HepG2 (cell line): Measurements from ENCODE around the gene RHCE. TPM values are rescaled to one million over a fixed set of nuclear protein-coding genes. Genes with fewer than 3 reads are reported as not detected.

Experiments used
- AHR ChIP-seq: IDR thresholded peaks from 2 replicates; pipeline ENCODE4 v1.6.1; 2018; ENCODE audit warnings: missing genetic modification reagents, missing compliant biosample characterization
- ATF3 ChIP-seq: sonication (generic); formaldehyde crosslinking; IDR thresholded peaks from 2 replicates; pipeline ENCODE4 v1.4.0; 2020; ENCODE audit warnings: missing genetic modification reagents
- EP300 ChIP-seq, 3 experiments: sonication (generic) in 1 of 3; formaldehyde crosslinking in 1 of 3; IDR thresholded peaks; 2 replicates each; pipeline versions ENCODE4 v1.5.1 to v1.6.1; 2011 to 2020; ENCODE audit warnings: low read depth in 2 of 3, low read length in 2 of 3, borderline replicate concordance in 1 of 3, improper control_type of control experiment in 1 of 3, mild to moderate bottlenecking in 1 of 3, missing genetic modification reagents in 1 of 3, moderate library complexity in 1 of 3
- FOXO4 ChIP-seq: sonication (generic); formaldehyde crosslinking; conservative IDR thresholded peaks from 2 replicates; pipeline ENCODE4 v1.8.1; 2023; ENCODE audit warnings: missing genetic modification reagents
- HMGXB4 ChIP-seq, 2 experiments: sonication (generic) in 1 of 2; formaldehyde crosslinking in 1 of 2; IDR thresholded peaks; 2 replicates each; pipeline versions ENCODE4 v1.4.0 to v1.6.1; 2018 to 2020; ENCODE audit warnings: missing genetic modification reagents in 2 of 2, borderline replicate concordance in 1 of 2, low read depth in 1 of 2, mild to moderate bottlenecking in 1 of 2, missing biosample characterization in 1 of 2
- MLLT10 ChIP-seq: sonication (generic); formaldehyde crosslinking; IDR thresholded peaks from 2 replicates; pipeline ENCODE4 v1.4.0; 2020; ENCODE audit warnings: missing genetic modification reagents
- MTA1 ChIP-seq: sonication (generic); formaldehyde crosslinking; IDR thresholded peaks from 2 replicates; pipeline ENCODE4 v1.4.0; 2020; ENCODE audit warnings: missing genetic modification reagents, mild to moderate bottlenecking, borderline replicate concordance
- NFKB2 ChIP-seq: sonication (generic); formaldehyde crosslinking; IDR thresholded peaks from 2 replicates; pipeline ENCODE4 v1.4.0; 2020; ENCODE audit warnings: missing genetic modification reagents, borderline replicate concordance
- NR1H2 ChIP-seq: sonication (generic); formaldehyde crosslinking; IDR thresholded peaks from 2 replicates; pipeline ENCODE4 v1.8.1; 2022; ENCODE audit warnings: low read depth, missing genetic modification reagents, borderline replicate concordance
- PTBP1 ChIP-seq: fragments of 200-400 bp; formaldehyde crosslinking; IDR thresholded peaks from 2 replicates; pipeline ENCODE4 v1.6.1; 2018; ENCODE audit warnings: low read length, low read depth; ENCODE audit not compliant: poor library complexity, severe bottlenecking
- RAD51 ChIP-seq: fragments of 450-650 bp; IDR thresholded peaks from 2 replicates; pipeline ENCODE4 v1.6.1; 2016; ENCODE audit warnings: borderline replicate concordance
- SAFB2 ChIP-seq: sonication (generic); formaldehyde crosslinking; IDR thresholded peaks from 2 replicates; pipeline ENCODE4 v1.5.1; 2020; ENCODE audit warnings: missing genetic modification reagents, low read depth, mild to moderate bottlenecking, borderline replicate concordance
- SCMH1 ChIP-seq: sonication (generic); formaldehyde crosslinking; IDR thresholded peaks from 2 replicates; pipeline ENCODE4 v1.9.0; 2021; ENCODE audit warnings: missing genetic modification reagents, mild to moderate bottlenecking, borderline replicate concordance
- SIN3A ChIP-seq: IDR thresholded peaks from 2 replicates; pipeline ENCODE4 v1.6.1; 2011; ENCODE audit warnings: low read depth, mild to moderate bottlenecking, control low read depth, low read length, borderline replicate concordance
- SOX13 ChIP-seq, 3 experiments: fragments of 450-650 bp in 1 of 3; sonication (generic) in 1 of 3; formaldehyde crosslinking in 1 of 3; IDR thresholded peaks in 2 of 3; conservative IDR thresholded peaks in 1 of 3; 2 replicates each; pipeline versions ENCODE4 v1.5.0 to v1.6.1; 2016 to 2020; ENCODE audit warnings: antibody characterized with exemption in 1 of 3, mild to moderate bottlenecking in 1 of 3, missing compliant biosample characterization in 1 of 3, missing genetic modification reagents in 1 of 3, moderate library complexity in 1 of 3
- SRY ChIP-seq: sonication (generic); formaldehyde crosslinking; IDR thresholded peaks from 2 replicates; pipeline ENCODE4 v1.8.0; 2022; ENCODE audit warnings: mild to moderate bottlenecking, missing genetic modification reagents
- STAT5B ChIP-seq: sonication (generic); formaldehyde crosslinking; IDR thresholded peaks from 2 replicates; pipeline ENCODE4 v1.4.0; 2020; ENCODE audit warnings: missing genetic modification reagents
- TRIM22 ChIP-seq: fragments of 450-650 bp; IDR thresholded peaks from 2 replicates; pipeline ENCODE4 v1.6.1; 2017
- YY1 ChIP-seq: IDR thresholded peaks from 2 replicates; pipeline ENCODE4 v1.6.1; 2011; ENCODE audit warnings: low read length, low read depth, moderate library complexity, mild to moderate bottlenecking; ENCODE audit not compliant: insufficient read depth, insufficient replicate concordance
- ZNF101 ChIP-seq: sonication (generic); formaldehyde crosslinking; IDR thresholded peaks from 2 replicates; pipeline ENCODE4 v1.4.0; 2020; ENCODE audit warnings: mild to moderate bottlenecking, low read depth, missing genetic modification reagents, borderline replicate concordance
- ZNF557 ChIP-seq: sonication (generic); formaldehyde crosslinking; IDR thresholded peaks from 2 replicates; pipeline ENCODE4 v1.4.0; 2020; ENCODE audit warnings: missing genetic modification reagents
- ZNF746 ChIP-seq: sonication (generic); formaldehyde crosslinking; IDR thresholded peaks from 2 replicates; pipeline ENCODE4 v1.8.0; 2022; ENCODE audit warnings: mild to moderate bottlenecking, missing genetic modification reagents
- polyA plus RNA-seq, 8 experiments: library from polyadenylated mRNA; depleted of rRNA in 3 of 8; stranded (reverse) in 7 of 8; unstranded in 1 of 8; fragments of >200 nt; fragmentation: Illumina TruSeq in 4 of 8; extraction: Trizol in 4 of 8; gene quantifications; 2 replicates each; pipeline versions ENCODE4 v1.2.1 to v1.2.3, GENCODE V29; 2011 to 2016; ENCODE audit warnings: low read depth in 4 of 8, missing spikeins in 1 of 8, mixed read lengths in 1 of 8; ENCODE audit not compliant: insufficient read depth in 1 of 8
- total RNA-seq, 5 experiments: library from RNA; depleted of rRNA; stranded (reverse); fragments of >200 nt; fragmentation: Illumina TruSeq; extraction: Trizol; gene quantifications; 2 replicates each; pipeline ENCODE4 v1.2.3, GENCODE V29; 2016; ENCODE audit warnings: low read depth in 1 of 5

The RHCE gene
- total and polyA plus RNA-seq, 2 of the 13 experiments (the other 11 are each of a cell fraction or from before 2014, with no cell fraction given), result 0.30 TPM; not detected in 1

- TF ChIP-seq TRIM22 (no peak), YY1 (peak; percentile 50), MTA1 (CRISPR knock-in tag) (no peak), AHR (no peak; the same call in 1 of the 2 replicates), HMGXB4 (CRISPR knock-in tag; IDR thresholded peaks at IDR 0.05; ENCODE audit: borderline replicate concordance in 1 of 2, low read depth in 1 of 2) (peak in 1 of 2 experiments; percentile 45; a peak in 1 of 4 replicates), ZNF557 (no peak), EP300 (IDR thresholded peaks at IDR 0.05; ENCODE audit: low read depth in 2 of 2, low read length in 2 of 2) (no peak), EP300 (CRISPR knock-in tag; IDR thresholded peaks at IDR 0.05; ENCODE audit: borderline replicate concordance) (0 out of 2 replicates have a peak, but pooled peaks have one; percentile 39), SAFB2 (no peak), SOX13 (IDR thresholded peaks at IDR 0.05) (no peak), SOX13 (CRISPR knock-in tag; conservative IDR thresholded peaks at IDR 0.05 in 1 of 2, IDR thresholded peaks at IDR 0.05 in 1 of 2) (peak in 1 of 2 experiments; percentile 27; a peak in 1 of 4 replicates), RAD51 (no peak), ZNF101 (no peak), SCMH1 (CRISPR knock-in tag) (no peak), SIN3A (0 out of 2 replicates have a peak, but pooled peaks have one; percentile 88), MLLT10 (CRISPR knock-in tag) (no peak), NR1H2 (no peak), ZNF746 (CRISPR knock-in tag) (no peak; the same call in 1 of the 2 replicates), STAT5B (CRISPR knock-in tag) (0 out of 2 replicates have a peak, but pooled peaks have one; percentile 22), NFKB2 (CRISPR knock-in tag) (0 out of 2 replicates have a peak, but pooled peaks have one; percentile 33), FOXO4 (no peak), SRY (CRISPR knock-in tag) (peak; percentile 43; the same call in 1 of the 2 replicates), PTBP1 (no peak), ATF3 (no peak)
Observed at GRCh38 chr1:25430073-25430966, 9.7 kb upstream of the RHCE start, which contains the start of gene MACO1 (continued).
